Upper lobe of left lung (tissue), 4 donors: Measurements from ENCODE around the gene VSIG10.

Source experiments
- CTCF ChIP-seq, 6 experiments: fragments of 450-650 bp in 4 of 6; fragments of 200-600 bp in 2 of 6; sonication (generic) in 2 of 6; IDR thresholded peaks; one replicate each; pipeline ENCODE4 v1.5.1; 2016 to 2019; ENCODE audit warnings: antibody characterized with exemption in 6 of 6
- EP300 ChIP-seq, 4 donors: sonication (generic); formaldehyde crosslinking; IDR thresholded peaks; one replicate each; pipeline ENCODE4 v1.5.1; 2017; ENCODE audit warnings: antibody characterized with exemption in 4 of 4, control low read depth in 2 of 4
- POLR2A ChIP-seq, 4 donors: fragments of 450-650 bp; IDR thresholded peaks; one replicate each; pipeline ENCODE4 v1.5.1; 2016 to 2017; ENCODE audit warnings: antibody characterized with exemption in 4 of 4, mild to moderate bottlenecking in 2 of 4
- POLR2AphosphoS5 ChIP-seq, 2 donors: sonication (generic); formaldehyde crosslinking; IDR thresholded peaks; one replicate each; pipeline ENCODE4 v1.5.1; 2017; ENCODE audit warnings: antibody characterized with exemption in 2 of 2

DNA sequence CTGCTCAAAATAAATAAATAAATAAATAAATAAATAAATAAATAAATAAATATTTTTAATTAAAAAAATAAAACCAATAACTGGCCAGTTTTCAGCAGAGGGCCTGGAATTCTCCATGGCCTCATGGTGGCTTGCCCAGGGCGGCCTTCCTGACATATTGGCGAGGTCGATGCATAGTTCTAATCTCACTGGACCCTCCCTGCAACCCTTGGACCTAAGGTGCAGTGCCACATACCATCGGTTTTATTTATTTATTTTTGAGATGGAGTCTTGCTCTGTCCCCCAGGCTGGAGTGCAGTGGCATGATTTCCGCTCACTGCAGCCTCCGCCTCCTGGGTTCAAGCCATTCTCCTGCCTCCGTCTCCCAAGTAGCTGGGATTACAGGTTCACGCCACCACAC, 3.9 kb upstream of the VSIG10 start:
- TF ChIP-seq CTCF (IDR thresholded peaks at IDR 0.05) (no peak), POLR2A (IDR thresholded peaks at IDR 0.05) (no peak), POLR2AphosphoS5 (IDR thresholded peaks at IDR 0.05) (no peak), EP300 (IDR thresholded peaks at IDR 0.05) (no peak)
